Left forelimb (tissue), 1 donor: Measurements from ENCODE around the gene SLC34A1.

Source experiments
- DNase-seq: peaks from one replicate; pipeline ENCODE4 v3.0.0-alpha.2; 2018; ENCODE audit warnings: low spot score

The SLC34A1 gene

GRCh38 chr5:177446200-177447065, 62.2 kb downstream of the SLC34A1 start, which contains the start of gene PRR7:
TSS of gene PRR7 (plus strand) at chr5:177446814. CDS start at chr5:177455068, 8,254 bp downstream.
- DNase-seq: no peak

- no peak for DNase-seq
Observed at GRCh38 chr5:177447066-177447610, 62.9 kb downstream of the SLC34A1 start.

GRCh38 chr5:177447611-177448243, 63.5 kb downstream of the SLC34A1 start:
- DNase-seq: no peak
